ENCODE measurements around the gene ZGRF1. TPM values are rescaled to one million over a fixed set of nuclear protein-coding genes. Genes with fewer than 3 reads are reported as not detected.

Gene ZGRF1
- 19.7 and 20.0 TPM in 2 replicates for total RNA-seq
- long read RNA-seq, transcript ZGRF1-207 (6 exons, 794 nt), result major isoform, 6 of 36 reads
- long read RNA-seq, partial matches to known transcripts, result 18 of 36 reads
- long read RNA-seq, other reads (novel, unspliced or antisense), result 12 of 36 reads

- Mint-ChIP-seq H3K27ac (no peak within 1 kb of the TSS), H3K27me3 (no peaks in the 10 kb centered on the region)
- TF ChIP-seq CTCF (IDR thresholded peaks at IDR 0.05; ENCODE audit: unreplicated experiment), result peak; percentile 83
These were observed at the start of gene ZGRF1, which contains the start of gene LARP7 for GRCh38 chr4:112636688-112637551. Gene ZGRF1, minus strand, starts transcription at chr4:112636909. Its CDS starts 3,733 bp downstream, at chr4:112633176. Gene LARP7, plus strand, starts transcription at chr4:112637143. Its CDS starts 7,527 bp downstream, at chr4:112644670.

GRCh38 chr4:112680996-112681395 lies 44.3 kb upstream of the ZGRF1 start:
- H3K4me1 Mint-ChIP-seq (ENCODE audit: low read depth), result no peaks in the 10 kb centered on the region
- TF ChIP-seq CTCF (IDR thresholded peaks at IDR 0.05; ENCODE audit: unreplicated experiment), result no peak

More at GRCh38 chr4:112636688-112637551, at the start of gene ZGRF1, which contains the start of gene LARP7:
- Mint-ChIP-seq H3K4me3 (ENCODE audit: low read depth) (no peak within 1 kb of the TSS), H3K9me3 (ENCODE audit: low read depth) (no peaks in the 10 kb centered on the region), H3K36me3 (ENCODE audit: insufficient read depth) (peaks cover 2% of the 10 kb centered on the region), H3K4me1 (ENCODE audit: low read depth) (peaks cover 6% of the 10 kb centered on the region)
- DNase-seq (ENCODE audit: low spot score, unreplicated experiment), result peak; percentile 92

GRCh38 chr4:112677519-112678091 lies 40.9 kb upstream of the ZGRF1 start:
- no peak for DNase-seq (ENCODE audit: low spot score, unreplicated experiment)
- TF ChIP-seq CTCF (IDR thresholded peaks at IDR 0.05; ENCODE audit: unreplicated experiment), result no peak
- no peak overlapping the region for H3K4me3 Mint-ChIP-seq (ENCODE audit: low read depth)
- no peak overlapping the region for H3K27ac Mint-ChIP-seq
- no peaks in the 10 kb centered on the region for H3K9me3 Mint-ChIP-seq (ENCODE audit: low read depth)
- no peaks in the 10 kb centered on the region for H3K4me1 Mint-ChIP-seq (ENCODE audit: low read depth)
- H3K27me3 Mint-ChIP-seq, result no peaks in the 10 kb centered on the region
- no peaks in the 10 kb centered on the region for H3K36me3 Mint-ChIP-seq (ENCODE audit: insufficient read depth)

More at GRCh38 chr4:112680996-112681395, 44.3 kb upstream of the ZGRF1 start:
- no peaks in the 10 kb centered on the region for H3K27me3 Mint-ChIP-seq
- no peaks in the 10 kb centered on the region for H3K9me3 Mint-ChIP-seq (ENCODE audit: low read depth)
- H3K27ac Mint-ChIP-seq, result no peak overlapping the region
- DNase-seq (ENCODE audit: low spot score, unreplicated experiment), result no peak
- H3K36me3 Mint-ChIP-seq (ENCODE audit: insufficient read depth), result no peaks in the 10 kb centered on the region
- no peak overlapping the region for H3K4me3 Mint-ChIP-seq (ENCODE audit: low read depth)

GRCh38 chr4:112674376-112674775 lies 37.7 kb upstream of the ZGRF1 start:
- Mint-ChIP-seq H3K36me3 (ENCODE audit: insufficient read depth) (no peaks in the 10 kb centered on the region), H3K4me3 (ENCODE audit: low read depth) (no peak overlapping the region), H3K4me1 (ENCODE audit: low read depth) (peaks cover 4% of the 10 kb centered on the region), H3K27ac (no peak overlapping the region), H3K27me3 (no peaks in the 10 kb centered on the region), H3K9me3 (ENCODE audit: low read depth) (no peaks in the 10 kb centered on the region)
- TF ChIP-seq CTCF (IDR thresholded peaks at IDR 0.05; ENCODE audit: unreplicated experiment), result no peak
- no peak for DNase-seq (ENCODE audit: low spot score, unreplicated experiment)

GRCh38 chr4:112673686-112674085 lies 37.0 kb upstream of the ZGRF1 start:
- Mint-ChIP-seq H3K27ac (no peak overlapping the region), H3K4me3 (ENCODE audit: low read depth) (no peak overlapping the region), H3K27me3 (no peaks in the 10 kb centered on the region)

More at GRCh38 chr4:112673686-112674085, 37.0 kb upstream of the ZGRF1 start:
- Mint-ChIP-seq H3K9me3 (ENCODE audit: low read depth) (no peaks in the 10 kb centered on the region), H3K4me1 (ENCODE audit: low read depth) (peaks cover 4% of the 10 kb centered on the region), H3K36me3 (ENCODE audit: insufficient read depth) (no peaks in the 10 kb centered on the region)
- DNase-seq (ENCODE audit: low spot score, unreplicated experiment), result no peak
- TF ChIP-seq CTCF (IDR thresholded peaks at IDR 0.05; ENCODE audit: unreplicated experiment), result no peak
